ENCODE data around the gene ANKRD50.

Gene ANKRD50

GRCh38 chr4:124686279-124686678, 26.3 kb downstream of the ANKRD50 start:
- H3K27ac ChIP-seq: no peak overlapping the region
- H3K27me3 ChIP-seq (replicated peaks): no peaks in the 10 kb centered on the region
- no peaks in the 10 kb centered on the region for H3K36me3 ChIP-seq (replicated peaks)
- in situ Hi-C loops (cut with HindIII; ENCODE audit: low pct_ligation_motif_present, low sequenced_read_pairs): no loop called here
- H3K4me3 ChIP-seq (ENCODE audit: low read depth, low read length): no peak overlapping the region
- TF ChIP-seq CTCF (IDR thresholded peaks at IDR 0.05; ENCODE audit: low read depth, low read length, missing control alignments): no peak
- no peak for DNase-seq

GRCh38 chr4:124685851-124686250, 26.7 kb downstream of the ANKRD50 start:
- no peak overlapping the region for H3K4me3 ChIP-seq (ENCODE audit: low read depth, low read length)
- no peak for DNase-seq
- no peaks in the 10 kb centered on the region for H3K36me3 ChIP-seq (replicated peaks)
- TF ChIP-seq CTCF (IDR thresholded peaks at IDR 0.05; ENCODE audit: low read depth, low read length, missing control alignments): no peak
- no peak overlapping the region for H3K27ac ChIP-seq
- in situ Hi-C loops (cut with HindIII; ENCODE audit: low pct_ligation_motif_present, low sequenced_read_pairs): no loop called here
- H3K27me3 ChIP-seq (replicated peaks): no peaks in the 10 kb centered on the region

- TF ChIP-seq CTCF (IDR thresholded peaks at IDR 0.05; ENCODE audit: low read depth, low read length, missing control alignments): no peak
- DNase-seq: peak; percentile 5
- no peak overlapping the region for H3K27ac ChIP-seq
- in situ Hi-C loops (cut with HindIII; ENCODE audit: low pct_ligation_motif_present, low sequenced_read_pairs): no loop called here
- no peak overlapping the region for H3K4me3 ChIP-seq (ENCODE audit: low read depth, low read length)
- no peaks in the 10 kb centered on the region for H3K36me3 ChIP-seq (replicated peaks)
- no peaks in the 10 kb centered on the region for H3K27me3 ChIP-seq (replicated peaks)
Measured at GRCh38 chr4:124684301-124684700, 28.2 kb downstream of the ANKRD50 start.

GRCh38 chr4:124682384-124682783, 30.1 kb downstream of the ANKRD50 start:
- in situ Hi-C loops (cut with HindIII; ENCODE audit: low pct_ligation_motif_present, low sequenced_read_pairs): no loop called here
- H3K36me3 ChIP-seq (replicated peaks): peaks cover 3% of the 10 kb centered on the region
- H3K27ac ChIP-seq: no peak overlapping the region
- TF ChIP-seq CTCF (IDR thresholded peaks at IDR 0.05; ENCODE audit: low read depth, low read length, missing control alignments): no peak
- no peaks in the 10 kb centered on the region for H3K27me3 ChIP-seq (replicated peaks)
- no peak overlapping the region for H3K4me3 ChIP-seq (ENCODE audit: low read depth, low read length)
- no peak for DNase-seq

GRCh38 chr4:124666496-124666895, 46.0 kb downstream of the ANKRD50 start:
- no peak overlapping the region for H3K4me3 ChIP-seq (ENCODE audit: low read depth, low read length)
- in situ Hi-C loops (cut with HindIII; ENCODE audit: low pct_ligation_motif_present, low sequenced_read_pairs): no loop called here

More at GRCh38 chr4:124666496-124666895, 46.0 kb downstream of the ANKRD50 start:
- Histone ChIP-seq H3K27ac (no peak overlapping the region), H3K27me3 (replicated peaks) (no peaks in the 10 kb centered on the region), H3K36me3 (replicated peaks) (peaks cover 30% of the 10 kb centered on the region)
- DNase-seq: no peak
- TF ChIP-seq CTCF (IDR thresholded peaks at IDR 0.05; ENCODE audit: low read depth, low read length, missing control alignments): no peak

Measured in brain microvascular endothelial cell (primary cell).